HCT116 (cell line): Measurements from ENCODE around the gene PLA2G15. TPM values are rescaled to one million over a fixed set of nuclear protein-coding genes. Genes with fewer than 3 reads are reported as not detected.

Experiments used
- ATAC-seq: fragments of 200-7000 bp; cut with Tn5 transposase; 2 replicates; pipeline ENCODE4 v1.9.1; 2020; ENCODE audit warnings: mild to moderate bottlenecking, moderate library complexity
- BruUV-seq: library from RNA; stranded (reverse); fragments of 400-500 nt; replicated peaks from 2 replicates; lab custom pipeline; 2021; lab: Mats Ljungman, UMichigan
- CTCF ChIA-PET: fragments of 300-600 bp; sonication (Branson Sonifier 250); formaldehyde crosslinking; loops from one replicate; lab custom pipeline; 2021; ENCODE audit warnings: antibody characterized with exemption; lab: Charles Lee
- POLR2A ChIA-PET: fragments of 300-600, 350-600 bp; sonication (Branson Sonifier 250); formaldehyde crosslinking; loops from one replicate; lab custom pipeline; 2021; ENCODE audit warnings: antibody characterized with exemption; lab: Charles Lee
- RAD21 ChIA-PET, 2 experiments: fragments of 300-600 bp; sonication (Branson Sonifier 250); formaldehyde crosslinking; loops; one replicate each; lab custom pipeline; 2023; ENCODE audit warnings: low total read pairs in 2 of 2; ENCODE audit not compliant: uncharacterized antibody in 2 of 2, unreplicated experiment in 2 of 2, low non-redundant PET in 1 of 2; lab: Charles Lee
- DNase-seq: peaks from one replicate; pipeline ENCODE4 v3.0.0-alpha.2; 2010; ENCODE audit warnings: low read depth, low spot score
- H2AFZ ChIP-seq: fragments of 200-600 bp; shearing (Covaris generic), sonication (generic); 2 replicates; pipeline ENCODE4 v1.6.1; 2017; ENCODE audit warnings: low read depth, mixed run types, mixed read lengths, antibody characterized with exemption, low read length; ENCODE audit not compliant: poor library complexity, severe bottlenecking
- H3K27ac ChIP-seq: 2 replicates; pipeline ENCODE4 v1.5.1; 2012; ENCODE audit warnings: low read depth, low read length
- H3K27me3 ChIP-seq: fragments of 200-600 bp; sonication (generic); 2 replicates; pipeline ENCODE4 v1.6.1; 2016; ENCODE audit warnings: mixed run types, low read length, mixed read lengths; ENCODE audit not compliant: insufficient read depth
- H3K36me3 ChIP-seq, 2 experiments: fragments of 200-500 bp in 1 of 2; fragments of 200-600 bp in 1 of 2; sonication (Bioruptor generic) in 1 of 2; sonication (generic) in 1 of 2; 2 replicates each; pipeline versions ENCODE4 v1.5.1 to v1.6.1; 2014 to 2016; ENCODE audit warnings: low read length in 2 of 2, inconsistent platforms in 1 of 2, mixed read lengths in 1 of 2, mixed run types in 1 of 2; ENCODE audit not compliant: insufficient read depth in 2 of 2, control insufficient read depth in 1 of 2
- H3K4me1 ChIP-seq, 2 experiments: fragments of 200-600 bp in 1 of 2; sonication (generic) in 1 of 2; 2 replicates each; pipeline versions ENCODE4 v1.5.1 to v1.6.1; 2012 to 2017; ENCODE audit warnings: low read length in 2 of 2, inconsistent platforms in 1 of 2, mild to moderate bottlenecking in 1 of 2, mixed read lengths in 1 of 2, mixed run types in 1 of 2, moderate library complexity in 1 of 2; ENCODE audit not compliant: insufficient read depth in 2 of 2, control insufficient read depth in 1 of 2
- H3K4me2 ChIP-seq: fragments of 200-600 bp; sonication (generic); 2 replicates; pipeline ENCODE4 v1.6.1; 2017; ENCODE audit warnings: mixed run types, low read length, mixed read lengths
- H3K4me3 ChIP-seq, 2 experiments: fragments of 200-600 bp in 1 of 2; sonication (generic) in 1 of 2; replicated peaks in 1 of 2; 2 replicates each; pipeline ENCODE4 v1.5.1; 2011 to 2016; ENCODE audit warnings: low read length in 2 of 2, control low read depth in 1 of 2, low read depth in 1 of 2, mild to moderate bottlenecking in 1 of 2, mixed read lengths in 1 of 2, mixed run types in 1 of 2
- H3K79me2 ChIP-seq: fragments of 200-600 bp; sonication (generic); 2 replicates; pipeline ENCODE4 v1.6.1; 2017; ENCODE audit warnings: mild to moderate bottlenecking, mixed run types, low read length, moderate library complexity, mixed read lengths; ENCODE audit not compliant: insufficient read depth
- H3K9ac ChIP-seq: fragments of 200-600 bp; sonication (generic); 2 replicates; pipeline ENCODE4 v1.6.1; 2016; ENCODE audit warnings: low read length, mixed read lengths
- H3K9me2 ChIP-seq: fragments of 200-600 bp; sonication (generic), shearing (Covaris generic); 2 replicates; pipeline ENCODE4 v1.6.1; 2017; ENCODE audit warnings: mixed run types, mild to moderate bottlenecking, moderate library complexity; ENCODE audit not compliant: insufficient read depth
- H3K9me3 ChIP-seq, 2 experiments: fragments of 200-500 bp in 1 of 2; fragments of 200-600 bp in 1 of 2; sonication (Bioruptor generic) in 1 of 2; sonication (generic) in 1 of 2; 2 replicates each; pipeline ENCODE4 v1.6.1; 2014 to 2017; ENCODE audit warnings: low read length in 2 of 2, mixed read lengths in 2 of 2, inconsistent platforms in 1 of 2, low read depth in 1 of 2, mild to moderate bottlenecking in 1 of 2, mixed run types in 1 of 2, moderate library complexity in 1 of 2; ENCODE audit not compliant: control insufficient read depth in 1 of 2, insufficient read depth in 1 of 2
- H4K20me1 ChIP-seq: fragments of 200-600 bp; sonication (generic), shearing (Covaris generic); 2 replicates; pipeline ENCODE4 v1.6.1; 2017; ENCODE audit warnings: mixed run types, mild to moderate bottlenecking, moderate library complexity; ENCODE audit not compliant: insufficient read depth
- CBX3 ChIP-seq: IDR thresholded peaks from 2 replicates; pipeline ENCODE4 v1.6.1; 2012; ENCODE audit warnings: low read depth
- CEBPB ChIP-seq: IDR thresholded peaks from 2 replicates; pipeline ENCODE4 v1.6.1; 2012; ENCODE audit warnings: low read depth
- EGR1 ChIP-seq: IDR thresholded peaks from 2 replicates; pipeline ENCODE4 v1.6.1; 2012; ENCODE audit warnings: low read depth
- ELF1 ChIP-seq: IDR thresholded peaks from 2 replicates; pipeline ENCODE4 v1.6.1; 2012; ENCODE audit warnings: low read depth, borderline replicate concordance
- EZH2 ChIP-seq: fragments of 200-600 bp; sonication (generic); IDR thresholded peaks from 2 replicates; pipeline ENCODE4 v1.6.1; 2017; ENCODE audit warnings: antibody characterized with exemption, mixed run types
- FOSL1 ChIP-seq: IDR thresholded peaks from 2 replicates; pipeline ENCODE4 v1.6.1; 2012; ENCODE audit warnings: low read depth
- JUND ChIP-seq: IDR thresholded peaks from 2 replicates; pipeline ENCODE4 v1.6.1; 2012
- POLR2A ChIP-seq: IDR thresholded peaks from 2 replicates; pipeline ENCODE4 v1.7.0; 2011; ENCODE audit warnings: borderline replicate concordance; ENCODE audit not compliant: insufficient read depth, insufficient read length; ENCODE audit errors: extremely low read depth
- POLR2AphosphoS5 ChIP-seq: IDR thresholded peaks from 2 replicates; pipeline ENCODE4 v1.6.1; 2011; ENCODE audit warnings: mild to moderate bottlenecking, low read depth, low read length, moderate library complexity
- RAD21 ChIP-seq: IDR thresholded peaks from 2 replicates; pipeline ENCODE4 v1.6.1; 2012; ENCODE audit warnings: low read depth, mild to moderate bottlenecking
- SIN3A ChIP-seq: IDR thresholded peaks from 2 replicates; pipeline ENCODE4 v1.6.1; 2012; ENCODE audit warnings: low read depth
- SRF ChIP-seq: IDR thresholded peaks from 2 replicates; pipeline ENCODE4 v1.6.1; 2012; ENCODE audit warnings: low read depth
- TCF7L2 ChIP-seq: IDR thresholded peaks from 2 replicates; pipeline ENCODE4 v1.7.0; 2011; ENCODE audit warnings: borderline replicate concordance, inconsistent platforms; ENCODE audit not compliant: insufficient read depth, insufficient read length; ENCODE audit errors: extremely low read depth
- ZFX ChIP-seq: fragments of 450-650 bp; IDR thresholded peaks from 2 replicates; pipeline ENCODE4 v1.6.1; 2017
- intact Hi-C: fragments of 100-400 bp; cut with micrococcal nuclease; formaldehyde crosslinking; loops from 2 replicates; pipeline ENCODE4 v1.10.0; 2022
- total RNA-seq: library from RNA; stranded (reverse); gene quantifications from one replicate; pipeline ENCODE4 v1.2.1, GENCODE V29; 2021; ENCODE audit not compliant: unreplicated experiment
- TF ChIP-seq, protein P1 (sequence below), 3 experiments: fragments of 200-600 bp in 1 of 3; sonication (generic) in 1 of 3; IDR thresholded peaks in 2 of 3; conservative IDR thresholded peaks in 1 of 3; 2 replicates each; pipeline ENCODE4 v1.5.1; 2012 to 2017; ENCODE audit warnings: low read depth in 2 of 3, low read length in 2 of 3, antibody characterized with exemption in 1 of 3, borderline replicate concordance in 1 of 3, control low read depth in 1 of 3, mild to moderate bottlenecking in 1 of 3, mixed read lengths in 1 of 3, mixed run types in 1 of 3, moderate library complexity in 1 of 3; ENCODE audit not compliant: insufficient read depth in 1 of 3
- TF ChIP-seq, protein P2 (sequence below): IDR thresholded peaks from 2 replicates; pipeline ENCODE4 v1.6.1; 2012; ENCODE audit warnings: low read depth

Gene PLA2G15
- total RNA-seq, 1 experiment from 2014 or later: 7.5 TPM

GRCh38 chr16:68283346-68283745, 38.2 kb downstream of the PLA2G15 start:
- ChIA-PET POLR2A (no interaction called here), RAD21 (interaction anchor here in 1 of 2 experiments (1.1 kb wide), 1 partner anchor 9 kb away, joined by 3 read pairs; no protein-coding TSS in a partner anchor), CTCF (no interaction called here)
- BruUV-seq: no TSS peak
- H3K9me2 ChIP-seq: no peaks in the 10 kb centered on the region
- H3K9ac ChIP-seq: no peak overlapping the region
- intact Hi-C loops: no loop called here
- H3K9me3 ChIP-seq: no peaks in the 10 kb centered on the region
- H3K4me3 ChIP-seq: no peak overlapping the region
- peaks cover 0 to 31% of the 10 kb centered on the region in 2 experiments; a peak in 2 of 4 replicates for H3K36me3 ChIP-seq
- H3K79me2 ChIP-seq: peaks cover 68% of the 10 kb centered on the region
- H3K27me3 ChIP-seq: no peaks in the 10 kb centered on the region
- no peak overlapping the region for H3K4me2 ChIP-seq
- ATAC-seq (no peak), DNase-seq (no peak)
- TF ChIP-seq CBX3 (no peak), RAD21 (no peak), FOSL1 (no peak), SRF (no peak), EZH2 (no peak), JUND (no peak), CEBPB (no peak), POLR2AphosphoS5 (no peak), ELF1 (no peak), SIN3A (no peak)
- H2AFZ ChIP-seq: no peak overlapping the region
- peaks cover 0 to 7% of the 10 kb centered on the region in 2 experiments; a peak in 1 of 4 replicates for H3K4me1 ChIP-seq
- no peaks in the 10 kb centered on the region for H4K20me1 ChIP-seq
- no peak overlapping the region for H3K27ac ChIP-seq

GRCh38 chr16:68283801-68284598, 38.8 kb downstream of the PLA2G15 start:
- TF ChIP-seq ZFX (no peak), EZH2 (no peak), TCF7L2 (no peak), EGR1 (no peak), POLR2A (no peak), CEBPB (no peak), RAD21 (no peak)
- TF ChIP-seq, protein P1, sequence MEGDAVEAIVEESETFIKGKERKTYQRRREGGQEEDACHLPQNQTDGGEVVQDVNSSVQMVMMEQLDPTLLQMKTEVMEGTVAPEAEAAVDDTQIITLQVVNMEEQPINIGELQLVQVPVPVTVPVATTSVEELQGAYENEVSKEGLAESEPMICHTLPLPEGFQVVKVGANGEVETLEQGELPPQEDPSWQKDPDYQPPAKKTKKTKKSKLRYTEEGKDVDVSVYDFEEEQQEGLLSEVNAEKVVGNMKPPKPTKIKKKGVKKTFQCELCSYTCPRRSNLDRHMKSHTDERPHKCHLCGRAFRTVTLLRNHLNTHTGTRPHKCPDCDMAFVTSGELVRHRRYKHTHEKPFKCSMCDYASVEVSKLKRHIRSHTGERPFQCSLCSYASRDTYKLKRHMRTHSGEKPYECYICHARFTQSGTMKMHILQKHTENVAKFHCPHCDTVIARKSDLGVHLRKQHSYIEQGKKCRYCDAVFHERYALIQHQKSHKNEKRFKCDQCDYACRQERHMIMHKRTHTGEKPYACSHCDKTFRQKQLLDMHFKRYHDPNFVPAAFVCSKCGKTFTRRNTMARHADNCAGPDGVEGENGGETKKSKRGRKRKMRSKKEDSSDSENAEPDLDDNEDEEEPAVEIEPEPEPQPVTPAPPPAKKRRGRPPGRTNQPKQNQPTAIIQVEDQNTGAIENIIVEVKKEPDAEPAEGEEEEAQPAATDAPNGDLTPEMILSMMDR (IDR thresholded peaks at IDR 0.05 in 2 of 3, conservative IDR thresholded peaks at IDR 0.05 in 1 of 3; ENCODE audit: borderline replicate concordance in 1 of 3, insufficient read depth in 1 of 3, low read depth in 2 of 3, low read length in 2 of 3): no peak
- TF ChIP-seq, protein P2, sequence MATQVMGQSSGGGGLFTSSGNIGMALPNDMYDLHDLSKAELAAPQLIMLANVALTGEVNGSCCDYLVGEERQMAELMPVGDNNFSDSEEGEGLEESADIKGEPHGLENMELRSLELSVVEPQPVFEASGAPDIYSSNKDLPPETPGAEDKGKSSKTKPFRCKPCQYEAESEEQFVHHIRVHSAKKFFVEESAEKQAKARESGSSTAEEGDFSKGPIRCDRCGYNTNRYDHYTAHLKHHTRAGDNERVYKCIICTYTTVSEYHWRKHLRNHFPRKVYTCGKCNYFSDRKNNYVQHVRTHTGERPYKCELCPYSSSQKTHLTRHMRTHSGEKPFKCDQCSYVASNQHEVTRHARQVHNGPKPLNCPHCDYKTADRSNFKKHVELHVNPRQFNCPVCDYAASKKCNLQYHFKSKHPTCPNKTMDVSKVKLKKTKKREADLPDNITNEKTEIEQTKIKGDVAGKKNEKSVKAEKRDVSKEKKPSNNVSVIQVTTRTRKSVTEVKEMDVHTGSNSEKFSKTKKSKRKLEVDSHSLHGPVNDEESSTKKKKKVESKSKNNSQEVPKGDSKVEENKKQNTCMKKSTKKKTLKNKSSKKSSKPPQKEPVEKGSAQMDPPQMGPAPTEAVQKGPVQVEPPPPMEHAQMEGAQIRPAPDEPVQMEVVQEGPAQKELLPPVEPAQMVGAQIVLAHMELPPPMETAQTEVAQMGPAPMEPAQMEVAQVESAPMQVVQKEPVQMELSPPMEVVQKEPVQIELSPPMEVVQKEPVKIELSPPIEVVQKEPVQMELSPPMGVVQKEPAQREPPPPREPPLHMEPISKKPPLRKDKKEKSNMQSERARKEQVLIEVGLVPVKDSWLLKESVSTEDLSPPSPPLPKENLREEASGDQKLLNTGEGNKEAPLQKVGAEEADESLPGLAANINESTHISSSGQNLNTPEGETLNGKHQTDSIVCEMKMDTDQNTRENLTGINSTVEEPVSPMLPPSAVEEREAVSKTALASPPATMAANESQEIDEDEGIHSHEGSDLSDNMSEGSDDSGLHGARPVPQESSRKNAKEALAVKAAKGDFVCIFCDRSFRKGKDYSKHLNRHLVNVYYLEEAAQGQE: no peak
- CTCF ChIA-PET: no interaction called here
- Histone ChIP-seq H3K9ac (no peak overlapping the region), H3K36me3 (peaks cover 0 to 31% of the 10 kb centered on the region in 2 experiments; a peak in 2 of 4 replicates), H3K27ac (no peak overlapping the region), H4K20me1 (no peaks in the 10 kb centered on the region), H3K79me2 (peaks cover 70% of the 10 kb centered on the region), H3K9me2 (no peaks in the 10 kb centered on the region), H2AFZ (no peak overlapping the region), H3K9me3 (no peaks in the 10 kb centered on the region), H3K4me1 (peaks cover 0 to 7% of the 10 kb centered on the region in 2 experiments; a peak in 1 of 4 replicates), H3K4me2 (no peak overlapping the region), H3K27me3 (no peaks in the 10 kb centered on the region), H3K4me3 (no peak overlapping the region)
- ATAC-seq: no peak
- no TSS peak for BruUV-seq
- POLR2A ChIA-PET: no interaction called here
- intact Hi-C loops: no loop called here
- RAD21 ChIA-PET: interaction anchor here in 1 of 2 experiments (1.1 kb wide), 1 partner anchor 8 kb away, joined by 3 read pairs; no protein-coding TSS in a partner anchor
- no peak for DNase-seq
